HepG2 (cell line): ENCODE data around the gene YWHAB. TPM values are rescaled to one million over a fixed set of nuclear protein-coding genes. Genes with fewer than 3 reads are reported as not detected.

Source experiments
- ASH2L ChIP-seq: fragments of 300-600, 200-600 bp; sonication (generic); IDR thresholded peaks from 2 replicates; pipeline ENCODE4 v1.7.0; 2017; ENCODE audit warnings: low read depth, mild to moderate bottlenecking, moderate library complexity, mixed read lengths, low read length; ENCODE audit not compliant: insufficient read length
- BRF2 ChIP-seq: sonication (generic); formaldehyde crosslinking; IDR thresholded peaks from 2 replicates; pipeline ENCODE4 v1.8.1; 2022; ENCODE audit warnings: mild to moderate bottlenecking, missing genetic modification reagents
- CEBPG ChIP-seq: IDR thresholded peaks from 2 replicates; pipeline ENCODE4 v1.6.1; 2016
- FOXC1 ChIP-seq: sonication (generic); formaldehyde crosslinking; IDR thresholded peaks from 2 replicates; pipeline ENCODE4 v1.8.0; 2022; ENCODE audit warnings: mild to moderate bottlenecking, missing genetic modification reagents, borderline replicate concordance
- FOXO1 ChIP-seq: sonication (generic); formaldehyde crosslinking; IDR thresholded peaks from 2 replicates; pipeline ENCODE4 v1.4.0; 2020; ENCODE audit warnings: missing genetic modification reagents
- HDAC1 ChIP-seq: sonication (generic); formaldehyde crosslinking; IDR thresholded peaks from 2 replicates; pipeline ENCODE4 v1.5.1; 2020; ENCODE audit warnings: mild to moderate bottlenecking, missing genetic modification reagents
- HOXD1 ChIP-seq: sonication (generic); formaldehyde crosslinking; IDR thresholded peaks from 2 replicates; pipeline ENCODE4 v1.5.0; 2020; ENCODE audit warnings: missing genetic modification reagents
- IRF9 ChIP-seq: sonication (generic); formaldehyde crosslinking; IDR thresholded peaks from 2 replicates; pipeline ENCODE4 v1.8.0; 2022; ENCODE audit warnings: missing genetic modification reagents, mild to moderate bottlenecking, borderline replicate concordance
- KDM1A ChIP-seq: IDR thresholded peaks from 2 replicates; pipeline ENCODE4 v1.6.1; 2016; ENCODE audit warnings: missing compliant biosample characterization
- KLF12 ChIP-seq: sonication (generic); formaldehyde crosslinking; IDR thresholded peaks from 2 replicates; pipeline ENCODE4 v1.4.0; 2020; ENCODE audit warnings: missing genetic modification reagents, borderline replicate concordance
- KLF6 ChIP-seq: IDR thresholded peaks from 2 replicates; pipeline ENCODE4 v1.8.0; 2016; ENCODE audit warnings: missing biosample characterization, missing genetic modification reagents
- NFE2L1 ChIP-seq: sonication (generic); formaldehyde crosslinking; IDR thresholded peaks from 2 replicates; pipeline ENCODE4 v1.4.0; 2020; ENCODE audit warnings: missing genetic modification reagents, mild to moderate bottlenecking, borderline replicate concordance
- ONECUT2 ChIP-seq: sonication (generic); formaldehyde crosslinking; IDR thresholded peaks from 2 replicates; pipeline ENCODE4 v1.4.0; 2020; ENCODE audit warnings: missing genetic modification reagents
- SNAPC2 ChIP-seq: sonication (generic); formaldehyde crosslinking; IDR thresholded peaks from 2 replicates; pipeline ENCODE4 v1.8.1; 2022; ENCODE audit warnings: mild to moderate bottlenecking, missing genetic modification reagents
- SRSF9 ChIP-seq: fragments of 200-400 bp; formaldehyde crosslinking; IDR thresholded peaks from 2 replicates; pipeline ENCODE4 v1.6.1; 2018; ENCODE audit warnings: borderline replicate concordance, mild to moderate bottlenecking, low read depth, low read length; ENCODE audit not compliant: insufficient read depth, poor library complexity, severe bottlenecking
- TEAD2 ChIP-seq: sonication (generic); formaldehyde crosslinking; IDR thresholded peaks from 2 replicates; pipeline ENCODE4 v1.9.0; 2021; ENCODE audit warnings: missing genetic modification reagents
- TEF ChIP-seq: sonication (generic); formaldehyde crosslinking; IDR thresholded peaks from 2 replicates; pipeline ENCODE4 v1.5.0; 2020; ENCODE audit warnings: missing genetic modification reagents
- THAP11 ChIP-seq: IDR thresholded peaks from 2 replicates; pipeline ENCODE4 v1.6.1; 2016; ENCODE audit warnings: missing biosample characterization, missing genetic modification reagents
- TOE1 ChIP-seq: sonication (generic); formaldehyde crosslinking; IDR thresholded peaks from 2 replicates; pipeline ENCODE4 v1.4.0; 2020; ENCODE audit warnings: mild to moderate bottlenecking, missing genetic modification reagents
- TOPORS ChIP-seq: sonication (generic); formaldehyde crosslinking; IDR thresholded peaks from 2 replicates; pipeline ENCODE4 v1.8.0; 2023; ENCODE audit warnings: mild to moderate bottlenecking, missing genetic modification reagents
- ZNF17 ChIP-seq: sonication (generic); formaldehyde crosslinking; IDR thresholded peaks from 2 replicates; pipeline ENCODE4 v1.5.0; 2020; ENCODE audit warnings: mild to moderate bottlenecking, missing genetic modification reagents
- ZNF329 ChIP-seq: sonication (generic); formaldehyde crosslinking; IDR thresholded peaks from 2 replicates; pipeline ENCODE4 v1.9.0; 2021; ENCODE audit warnings: low read depth, mild to moderate bottlenecking, missing genetic modification reagents
- ZNF451 ChIP-seq: sonication (generic); formaldehyde crosslinking; IDR thresholded peaks from 2 replicates; pipeline ENCODE4 v1.5.0; 2020; ENCODE audit warnings: mild to moderate bottlenecking, missing genetic modification reagents
- ZNF567 ChIP-seq: sonication (generic); formaldehyde crosslinking; IDR thresholded peaks from 2 replicates; pipeline ENCODE4 v1.8.1; 2023; ENCODE audit warnings: mild to moderate bottlenecking, missing genetic modification reagents, borderline replicate concordance
- ZNF652 ChIP-seq: IDR thresholded peaks from 2 replicates; pipeline ENCODE4 v1.6.1; 2016; ENCODE audit warnings: low read depth, borderline replicate concordance
- ZNF713 ChIP-seq: sonication (generic); formaldehyde crosslinking; IDR thresholded peaks from 2 replicates; pipeline ENCODE4 v1.4.0; 2020; ENCODE audit warnings: mild to moderate bottlenecking, missing genetic modification reagents
- ZNF772 ChIP-seq: sonication (generic); formaldehyde crosslinking; IDR thresholded peaks from 2 replicates; pipeline ENCODE4 v1.5.0; 2020; ENCODE audit warnings: mild to moderate bottlenecking, missing genetic modification reagents
- polyA plus RNA-seq, 8 experiments: library from polyadenylated mRNA; depleted of rRNA in 3 of 8; stranded (reverse) in 7 of 8; unstranded in 1 of 8; fragments of >200 nt; fragmentation: Illumina TruSeq in 4 of 8; extraction: Trizol in 4 of 8; gene quantifications; 2 replicates each; pipeline versions ENCODE4 v1.2.1 to v1.2.3, GENCODE V29; 2011 to 2016; ENCODE audit warnings: low read depth in 4 of 8, missing spikeins in 1 of 8, mixed read lengths in 1 of 8; ENCODE audit not compliant: insufficient read depth in 1 of 8
- total RNA-seq, 5 experiments: library from RNA; depleted of rRNA; stranded (reverse); fragments of >200 nt; fragmentation: Illumina TruSeq; extraction: Trizol; gene quantifications; 2 replicates each; pipeline ENCODE4 v1.2.3, GENCODE V29; 2016; ENCODE audit warnings: low read depth in 1 of 5
- TF ChIP-seq, protein P1 (sequence below): IDR thresholded peaks from 2 replicates; pipeline ENCODE4 v1.6.1; 2016; ENCODE audit warnings: low read depth, borderline replicate concordance
- TF ChIP-seq, protein P2 (sequence below): sonication (generic); formaldehyde crosslinking; IDR thresholded peaks from 2 replicates; pipeline ENCODE4 v1.4.0; 2020; ENCODE audit warnings: missing genetic modification reagents

Gene YWHAB
- total and polyA plus RNA-seq, 2 of the 13 experiments (the other 11 are each of a cell fraction or from before 2014, with no cell fraction given), result 77.2 to 121 TPM

DNA sequence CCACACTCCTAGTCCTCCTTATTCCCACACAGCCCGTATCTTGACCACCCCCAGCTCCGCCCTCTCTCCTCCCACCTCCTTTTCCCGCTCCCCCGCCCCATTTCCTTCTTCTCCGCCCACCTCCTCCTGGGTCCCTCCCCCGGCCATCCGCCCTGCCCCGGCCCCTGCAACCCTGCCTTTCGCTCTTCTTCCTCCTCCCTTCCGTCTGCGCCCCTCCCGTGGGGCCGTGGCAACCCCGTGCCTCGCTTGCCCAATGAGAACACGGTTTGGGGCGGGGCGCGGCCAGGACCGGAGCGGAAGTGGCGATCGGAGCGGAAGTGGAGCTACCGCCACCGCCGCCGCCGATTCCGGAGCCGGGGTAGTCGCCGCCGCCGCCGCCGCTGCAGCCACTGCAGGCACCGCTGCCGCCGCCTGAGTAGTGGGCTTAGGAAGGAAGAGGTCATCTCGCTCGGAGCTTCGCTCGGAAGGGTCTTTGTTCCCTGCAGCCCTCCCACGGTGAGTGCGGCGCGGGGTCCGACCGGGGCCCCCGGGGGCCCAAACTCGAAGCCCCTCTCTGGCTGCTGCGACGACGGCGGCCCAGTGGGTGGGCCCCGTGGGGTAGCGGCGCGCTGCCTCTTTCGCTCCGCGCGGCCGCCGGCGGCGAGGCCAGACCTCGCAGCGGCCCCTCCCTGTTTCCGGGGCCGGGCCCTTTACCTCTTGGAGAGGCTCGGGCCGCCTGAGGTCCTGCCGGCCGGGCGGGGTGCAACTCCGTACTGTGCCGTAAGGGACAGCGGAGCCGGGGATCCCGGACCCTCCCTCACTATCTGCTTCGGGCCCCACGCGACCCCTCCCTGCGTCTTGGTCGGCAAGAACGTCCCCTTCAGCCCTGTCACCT, at the start of gene YWHAB (continued):
- TF ChIP-seq ZNF567 (CRISPR knock-in tag), result peak; percentile 91
- no peak for TF ChIP-seq TEAD2 (CRISPR knock-in tag)
- TF ChIP-seq FOXC1, result peak; percentile 83
- TF ChIP-seq HOXD1 (CRISPR knock-in tag), result peak; percentile 77
- TF ChIP-seq CEBPG (CRISPR knock-in tag), result peak; percentile 90
- no peak for TF ChIP-seq ZNF713
- TF ChIP-seq ZNF652 (CRISPR knock-in tag), result no peak
- TF ChIP-seq KDM1A (CRISPR knock-in tag), result peak; percentile 76
- TF ChIP-seq ASH2L, result peak; percentile 99
- peak; percentile 76 for TF ChIP-seq ZNF329 (CRISPR knock-in tag)
- TF ChIP-seq TEF (CRISPR knock-in tag), result no peak
- no peak for TF ChIP-seq TOE1
- peak; percentile 76 for TF ChIP-seq ZNF772 (CRISPR knock-in tag)
- peak; percentile 97 for TF ChIP-seq ZNF451
- TF ChIP-seq SNAPC2 (CRISPR knock-in tag), result no peak; the same call in 1 of the 2 replicates
- TF ChIP-seq, protein P1, sequence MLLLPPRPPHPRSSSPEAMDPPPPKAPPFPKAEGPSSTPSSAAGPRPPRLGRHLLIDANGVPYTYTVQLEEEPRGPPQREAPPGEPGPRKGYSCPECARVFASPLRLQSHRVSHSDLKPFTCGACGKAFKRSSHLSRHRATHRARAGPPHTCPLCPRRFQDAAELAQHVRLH (CRISPR knock-in tag), result 0 out of 2 replicates have a peak, but pooled peaks have one; percentile 93
- no peak for TF ChIP-seq SRSF9
- no peak for TF ChIP-seq ZNF17 (CRISPR knock-in tag)
- TF ChIP-seq BRF2 (CRISPR knock-in tag), result peak; percentile 67; the same call in 1 of the 2 replicates
- TF ChIP-seq FOXO1 (CRISPR knock-in tag), result peak; percentile 10
- peak; percentile 94 for TF ChIP-seq THAP11
- TF ChIP-seq HDAC1 (CRISPR knock-in tag), result peak; percentile 94
- peak; percentile 96 for TF ChIP-seq KLF12 (CRISPR knock-in tag)
- TF ChIP-seq, protein P2, sequence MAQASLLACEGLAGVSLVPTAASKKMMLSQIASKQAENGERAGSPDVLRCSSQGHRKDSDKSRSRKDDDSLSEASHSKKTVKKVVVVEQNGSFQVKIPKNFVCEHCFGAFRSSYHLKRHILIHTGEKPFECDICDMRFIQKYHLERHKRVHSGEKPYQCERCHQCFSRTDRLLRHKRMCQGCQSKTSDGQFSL (CRISPR knock-in tag), result no peak
- no peak for TF ChIP-seq NFE2L1 (CRISPR knock-in tag)
- TF ChIP-seq ONECUT2, result no peak
- TF ChIP-seq KLF6, result no peak
- peak; percentile 56; the same call in 1 of the 2 replicates for TF ChIP-seq TOPORS (CRISPR knock-in tag)
- peak; percentile 92 for TF ChIP-seq IRF9 (CRISPR knock-in tag)
